Measurements from ENCODE around the gene DGKH. TPM values are rescaled to one million over a fixed set of nuclear protein-coding genes. Genes with fewer than 3 reads are reported as not detected.

The DGKH gene
- total RNA-seq, 1 experiment from 2014 or later, result 9.2 TPM

GRCh38 chr13:42177189-42177588 lies 128.7 kb downstream of the DGKH start:
- Histone ChIP-seq H2AFZ (ENCODE audit: low read depth, low read length, poor library complexity, severe bottlenecking) (no peak overlapping the region), H3K79me2 (ENCODE audit: insufficient read depth, low read length) (no peaks in the 10 kb centered on the region), H4K20me1 (ENCODE audit: insufficient read depth) (no peaks in the 10 kb centered on the region), H3K4me1 (ENCODE audit: control insufficient read depth in 1 of 2, insufficient read depth in 2 of 2, low read length in 2 of 2) (no peaks in the 10 kb centered on the region), H3K27ac (ENCODE audit: low read depth, low read length) (no peak overlapping the region), H3K9me3 (ENCODE audit: control insufficient read depth in 1 of 2, insufficient read depth in 1 of 2, low read depth in 1 of 2, low read length in 2 of 2) (no peaks in the 10 kb centered on the region), H3K27me3 (ENCODE audit: insufficient read depth, low read length) (no peaks in the 10 kb centered on the region), H3K4me3 (replicated peaks in 1 of 2; ENCODE audit: low read depth in 1 of 2, low read length in 2 of 2) (no peak overlapping the region), H3K9me2 (ENCODE audit: insufficient read depth) (no peaks in the 10 kb centered on the region), H3K9ac (ENCODE audit: low read length) (no peak overlapping the region), H3K4me2 (ENCODE audit: low read length) (no peak overlapping the region), H3K36me3 (ENCODE audit: control insufficient read depth in 1 of 2, insufficient read depth in 2 of 2, low read length in 2 of 2) (no peaks in the 10 kb centered on the region)
- DNase-seq (ENCODE audit: low read depth, low spot score), result no peak
- CTCF ChIA-PET, result no interaction called here
- POLR2A ChIA-PET, result no interaction called here
- TF ChIP-seq POLR2A (IDR thresholded peaks at IDR 0.05; ENCODE audit: borderline replicate concordance, extremely low read depth, insufficient read depth, insufficient read length) (no peak), CEBPB (IDR thresholded peaks at IDR 0.05; ENCODE audit: low read depth) (no peak)
- intact Hi-C loops (cut with micrococcal nuclease), result no loop called here
- no TSS peak for BruUV-seq (replicated peaks)
- RAD21 ChIA-PET (ENCODE audit: low non-redundant PET in 1 of 2, low total read pairs in 2 of 2, uncharacterized antibody in 2 of 2, unreplicated experiment in 2 of 2), result no interaction called here
- ATAC-seq, result no peak

- no peak overlapping the region for H2AFZ ChIP-seq (ENCODE audit: low read depth, low read length, poor library complexity, severe bottlenecking)
- DNase-seq (ENCODE audit: low read depth, low spot score), result no peak
- no peak overlapping the region for H3K27ac ChIP-seq (ENCODE audit: low read depth, low read length)
- H3K4me1 ChIP-seq (ENCODE audit: control insufficient read depth in 1 of 2, insufficient read depth in 2 of 2, low read length in 2 of 2), result no peaks in the 10 kb centered on the region
- H3K4me3 ChIP-seq (replicated peaks in 1 of 2; ENCODE audit: low read depth in 1 of 2, low read length in 2 of 2), result no peak overlapping the region
- H4K20me1 ChIP-seq (ENCODE audit: insufficient read depth), result no peaks in the 10 kb centered on the region
- H3K9me2 ChIP-seq (ENCODE audit: insufficient read depth), result no peaks in the 10 kb centered on the region
- no peaks in the 10 kb centered on the region for H3K36me3 ChIP-seq (ENCODE audit: control insufficient read depth in 1 of 2, insufficient read depth in 2 of 2, low read length in 2 of 2)
- ChIA-PET RAD21 (ENCODE audit: low non-redundant PET in 1 of 2, low total read pairs in 2 of 2, uncharacterized antibody in 2 of 2, unreplicated experiment in 2 of 2) (no interaction called here), CTCF (no interaction called here), POLR2A (no interaction called here)
- no peaks in the 10 kb centered on the region for H3K9me3 ChIP-seq (ENCODE audit: control insufficient read depth in 1 of 2, insufficient read depth in 1 of 2, low read depth in 1 of 2, low read length in 2 of 2)
- intact Hi-C loops (cut with micrococcal nuclease), result no loop called here
- ATAC-seq, result no peak
- no TSS peak for BruUV-seq (replicated peaks)
- no peaks in the 10 kb centered on the region for H3K79me2 ChIP-seq (ENCODE audit: insufficient read depth, low read length)
- no peak overlapping the region for H3K9ac ChIP-seq (ENCODE audit: low read length)
- H3K4me2 ChIP-seq (ENCODE audit: low read length), result no peak overlapping the region
- no peak for TF ChIP-seq SIN3A (IDR thresholded peaks at IDR 0.05; ENCODE audit: low read depth)
- TF ChIP-seq EZH2 (IDR thresholded peaks at IDR 0.05), result no peak
- no peak for TF ChIP-seq SRF (IDR thresholded peaks at IDR 0.05; ENCODE audit: low read depth)
- no peak for TF ChIP-seq EGR1 (IDR thresholded peaks at IDR 0.05; ENCODE audit: low read depth)
- no peak for TF ChIP-seq POLR2AphosphoS5 (IDR thresholded peaks at IDR 0.05; ENCODE audit: low read depth, low read length)
- H3K27me3 ChIP-seq (ENCODE audit: insufficient read depth, low read length), result no peaks in the 10 kb centered on the region
Measured at GRCh38 chr13:42181381-42181953, 133.0 kb downstream of the DGKH start.

Data from HCT116 (cell line).